D341Med (cell line): ENCODE results near the gene DGKI.

ENCODE experiments used
- DNase-seq: peaks from one replicate; pipeline ENCODE4 v3.0.0; 2012; ENCODE audit warnings: low spot score

The DGKI gene

GRCh38 chr7:137535579-137535978 is 311.2 kb downstream of the DGKI start:
- no peak for DNase-seq

- DNase-seq = no peak
Measured at GRCh38 chr7:137531671-137532070, 315.1 kb downstream of the DGKI start.

GRCh38 chr7:137527634-137528033 is 319.1 kb downstream of the DGKI start:
- DNase-seq = no peak

GRCh38 chr7:137523171-137523570 is 323.6 kb downstream of the DGKI start:
- no peak for DNase-seq

DNA sequence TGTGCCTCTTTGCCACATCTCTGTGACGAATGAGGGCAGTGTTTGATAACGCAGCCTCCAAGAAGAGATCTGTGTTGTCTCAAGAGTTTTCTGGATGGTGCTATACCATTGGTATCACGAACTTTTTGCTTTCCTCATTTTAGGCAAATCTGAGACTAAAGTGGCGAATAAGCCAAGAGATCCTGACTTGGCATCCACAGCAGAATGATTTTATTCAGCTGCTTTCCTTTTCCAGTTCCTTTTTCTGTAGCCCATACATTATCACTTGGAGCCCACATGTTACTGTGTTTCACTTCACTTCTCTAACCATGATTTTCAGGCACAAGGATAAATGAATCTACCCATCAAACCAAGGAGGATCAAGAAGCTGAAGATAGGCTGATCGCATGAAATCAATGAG is 325.3 kb downstream of the DGKI start:
- DNase-seq = no peak

DNA sequence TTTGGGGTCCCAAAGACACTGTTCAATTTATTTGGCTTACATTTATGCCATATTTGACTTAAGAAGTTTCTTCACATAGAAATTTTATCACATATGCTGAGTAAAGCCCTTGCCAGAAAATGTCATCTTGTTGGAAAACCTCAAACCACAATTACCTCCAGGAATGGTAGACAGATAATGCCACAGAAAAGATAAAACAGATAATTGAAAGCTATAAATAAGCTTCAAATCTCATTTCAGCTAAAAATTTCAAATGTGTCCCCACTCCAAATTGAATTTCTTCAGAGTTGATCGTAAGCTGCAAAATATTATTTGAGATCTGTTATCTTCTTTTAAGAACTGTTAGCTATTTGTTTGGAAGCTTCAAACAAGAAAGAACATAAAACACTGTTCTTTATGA is 326.8 kb downstream of the DGKI start:
- no peak for DNase-seq

GRCh38 chr7:137519181-137519691 is 327.5 kb downstream of the DGKI start:
- DNase-seq = no peak

DNA sequence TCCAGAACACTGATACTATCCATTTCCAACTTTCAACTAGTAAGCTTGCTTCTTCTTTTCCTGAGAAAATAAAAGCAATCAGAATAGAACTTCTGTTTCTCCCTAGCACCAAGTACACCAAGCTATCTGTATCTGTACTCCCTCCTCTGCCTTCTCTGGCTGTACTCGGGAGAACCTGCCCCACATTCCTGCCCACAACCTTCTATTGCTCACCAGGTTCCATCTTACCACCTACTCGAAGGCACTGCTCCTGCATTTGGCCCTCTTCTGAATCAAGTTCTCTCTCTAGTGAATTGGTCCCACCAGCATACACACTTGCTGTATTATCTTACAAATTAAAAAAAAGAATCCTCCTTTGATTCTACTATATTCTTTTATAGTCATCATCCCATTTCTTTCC is 333.7 kb downstream of the DGKI start:
- DNase-seq = no peak

GRCh38 chr7:137507096-137507495 is 339.7 kb downstream of the DGKI start:
- no peak for DNase-seq

GRCh38 chr7:137506031-137506430 is 340.7 kb downstream of the DGKI start:
- no peak for DNase-seq

- DNase-seq = no peak
Measured at GRCh38 chr7:137501562-137501961, 345.2 kb downstream of the DGKI start.

DNA sequence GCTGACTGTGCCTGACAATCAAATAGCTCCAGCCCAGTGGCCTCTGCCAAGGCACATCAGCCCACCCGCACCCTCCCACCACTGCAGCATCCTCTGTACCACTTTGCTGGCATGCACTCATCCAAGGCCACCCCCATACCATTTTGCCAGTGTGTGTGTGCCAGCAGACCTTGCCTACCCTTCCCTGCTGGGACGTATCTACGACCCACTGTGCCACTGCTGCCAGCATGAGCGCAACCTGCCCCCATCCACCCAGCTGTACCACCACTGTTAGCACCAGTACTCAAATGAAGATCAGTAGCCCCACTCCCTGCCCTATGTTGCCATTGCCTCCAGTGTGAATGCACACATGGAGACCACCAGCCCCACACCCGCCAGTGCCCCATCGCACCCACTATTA is 353.9 kb downstream of the DGKI start:
- DNase-seq = no peak

DNA sequence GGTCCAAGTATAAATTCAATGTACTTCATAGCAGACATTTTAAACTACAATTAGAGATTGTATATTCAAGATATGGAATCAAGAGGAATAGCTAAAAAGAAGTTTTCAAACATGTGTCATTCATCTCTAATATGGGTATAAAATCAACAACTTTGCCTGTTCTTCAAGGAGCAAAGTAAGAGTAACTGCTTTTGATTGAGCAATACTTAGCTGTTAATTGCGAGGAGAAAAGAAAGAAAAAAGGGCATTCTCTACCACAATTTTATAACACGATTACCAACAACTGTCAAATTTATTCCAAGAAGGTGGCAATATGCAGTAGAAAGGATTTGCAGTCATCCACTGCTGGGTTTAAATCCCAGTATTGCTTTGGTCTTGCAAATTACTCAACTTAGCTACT is 356.9 kb downstream of the DGKI start:
- DNase-seq = no peak

DNA sequence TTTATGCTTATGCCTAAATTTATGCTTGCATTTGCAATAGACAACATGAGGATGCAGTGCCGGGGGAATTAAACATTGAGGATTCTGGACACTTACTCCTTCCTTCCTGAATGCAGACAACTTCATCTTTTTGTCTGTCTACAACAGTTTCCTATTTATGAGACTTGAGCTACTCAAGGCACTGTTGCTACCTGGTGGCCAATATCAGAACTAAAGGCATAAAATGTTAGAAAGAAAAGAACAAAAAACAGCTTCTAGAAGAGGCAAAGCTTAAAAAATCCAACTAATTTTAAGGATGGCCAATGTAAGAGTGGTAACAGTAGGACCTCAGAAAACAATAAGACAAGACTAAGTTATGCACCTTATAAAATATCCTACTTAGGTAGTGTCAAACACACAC is 358.7 kb downstream of the DGKI start:
- DNase-seq = no peak

GRCh38 chr7:137485818-137486217 is 361.0 kb downstream of the DGKI start:
- DNase-seq = no peak

DNA sequence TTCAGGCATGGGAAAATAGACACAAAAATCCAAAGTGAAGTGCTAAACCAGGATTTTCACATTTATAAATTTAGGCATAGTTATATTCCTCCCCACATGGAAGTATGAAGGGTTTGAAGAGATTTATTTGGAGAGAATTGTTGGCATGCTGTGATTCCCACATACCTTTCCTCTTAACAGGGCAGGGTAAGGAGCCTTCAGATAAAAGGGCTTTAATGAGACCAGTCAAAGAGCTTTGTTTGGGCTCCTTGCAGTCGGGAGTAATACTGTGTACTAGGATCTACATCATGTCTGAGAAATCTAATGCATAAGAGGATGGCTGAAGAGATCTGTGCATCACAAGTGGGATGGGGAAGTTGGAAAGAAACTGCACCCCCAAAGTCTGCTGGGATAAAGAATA is 362.4 kb downstream of the DGKI start:
- no peak for DNase-seq

DNA sequence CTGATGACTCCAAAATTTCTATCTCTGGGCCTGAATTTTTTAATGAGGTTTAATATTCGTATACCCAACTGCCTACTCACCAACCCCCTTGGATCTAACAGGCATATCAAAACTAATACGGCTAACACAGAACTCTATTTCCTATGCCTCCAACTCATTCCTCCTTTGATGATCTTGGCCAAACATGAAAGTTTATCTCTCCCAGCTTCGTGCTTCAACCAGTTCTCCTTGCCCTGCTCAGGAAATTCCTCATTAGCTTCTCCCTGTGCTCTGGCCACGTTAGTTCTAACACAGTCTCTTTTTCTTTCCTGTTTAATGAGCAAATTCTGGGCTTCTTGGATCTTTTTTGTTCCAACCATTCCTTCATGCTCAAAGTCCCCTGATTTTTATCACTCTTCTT is 364.3 kb downstream of the DGKI start:
- no peak for DNase-seq

DNA sequence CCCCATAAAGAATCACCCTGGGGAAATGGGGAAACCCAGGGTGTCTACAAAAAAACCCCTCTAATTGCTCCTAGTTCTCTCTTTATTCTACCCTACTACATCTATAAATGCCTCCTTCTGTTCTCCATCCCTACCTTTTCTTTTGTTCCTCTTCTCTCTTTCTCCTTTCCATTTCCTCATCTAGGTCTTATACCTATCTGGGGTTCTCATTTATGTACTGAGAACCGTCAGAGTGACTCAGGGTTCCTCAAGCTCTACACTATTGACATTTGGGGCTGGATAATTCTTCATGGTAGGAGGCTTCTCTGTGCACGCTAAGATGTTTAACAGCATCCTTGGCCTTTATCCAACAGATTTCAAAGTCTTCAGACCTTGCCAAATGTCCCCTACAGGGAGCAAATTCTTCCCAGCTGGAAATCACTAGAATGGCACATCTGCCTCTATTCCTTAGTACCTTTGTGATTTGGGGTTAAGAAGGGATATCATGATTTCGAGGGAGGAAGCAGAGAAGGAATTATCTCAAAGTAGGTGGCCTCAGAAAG is 365.9 kb downstream of the DGKI start:
- DNase-seq = no peak

DNA sequence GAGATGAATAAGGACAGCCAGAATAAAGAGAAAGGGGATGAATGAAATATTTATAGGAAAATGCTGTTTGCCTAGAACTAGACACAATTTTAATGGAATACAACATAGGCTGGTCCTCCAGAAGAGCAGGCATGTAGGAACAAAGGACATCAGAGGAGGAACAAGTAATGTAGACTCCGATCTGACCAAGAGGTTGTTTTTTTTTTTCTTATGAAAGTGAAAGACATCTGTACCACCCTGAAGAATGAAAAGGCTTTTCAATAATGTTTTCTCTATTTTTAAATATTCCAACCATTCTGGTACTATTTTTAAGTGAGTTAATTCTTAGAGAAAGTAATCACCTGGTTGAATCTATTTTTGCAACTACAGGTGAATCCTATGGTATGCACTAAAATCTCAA is 366.4 kb downstream of the DGKI start:
- DNase-seq = no peak

DNA sequence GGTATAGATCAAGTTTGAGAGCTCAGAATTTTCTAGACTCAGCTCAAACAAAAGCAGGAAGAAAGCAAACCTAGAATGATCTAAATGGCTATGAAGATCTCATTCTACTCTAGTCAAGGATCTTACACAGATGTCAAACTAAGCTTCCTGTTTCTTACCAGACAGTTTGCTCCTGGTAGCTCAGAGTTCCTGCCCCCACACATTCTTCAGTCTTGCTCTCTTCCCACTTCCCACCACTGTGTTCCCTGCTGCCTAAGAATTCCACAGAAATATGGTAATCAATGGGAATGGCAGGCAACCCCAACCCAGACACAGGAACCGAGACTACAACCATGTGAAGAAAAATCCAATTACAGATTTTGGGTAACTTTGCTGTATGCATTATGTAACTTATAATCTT is 369.8 kb downstream of the DGKI start:
- no peak for DNase-seq

DNA sequence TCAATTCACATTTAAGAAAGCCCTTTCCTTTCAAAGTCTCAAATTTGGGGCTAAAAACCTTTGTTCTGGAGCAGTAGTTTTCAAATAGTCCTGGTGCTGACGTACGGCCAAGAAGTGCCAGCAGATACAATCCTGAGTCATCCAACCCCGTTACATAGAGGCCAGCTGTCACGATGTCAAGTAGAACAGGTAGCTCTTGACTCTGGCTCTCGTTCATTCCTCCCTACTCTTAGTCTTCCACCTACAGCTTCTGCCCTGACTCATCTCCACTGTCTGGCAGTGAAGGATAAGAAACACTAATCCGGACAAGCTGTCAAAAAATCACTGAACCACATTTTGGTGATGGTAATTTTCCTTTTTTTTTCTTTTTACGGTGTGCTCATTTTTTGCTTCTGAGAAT is 370.8 kb downstream of the DGKI start:
- no peak for DNase-seq

DNA sequence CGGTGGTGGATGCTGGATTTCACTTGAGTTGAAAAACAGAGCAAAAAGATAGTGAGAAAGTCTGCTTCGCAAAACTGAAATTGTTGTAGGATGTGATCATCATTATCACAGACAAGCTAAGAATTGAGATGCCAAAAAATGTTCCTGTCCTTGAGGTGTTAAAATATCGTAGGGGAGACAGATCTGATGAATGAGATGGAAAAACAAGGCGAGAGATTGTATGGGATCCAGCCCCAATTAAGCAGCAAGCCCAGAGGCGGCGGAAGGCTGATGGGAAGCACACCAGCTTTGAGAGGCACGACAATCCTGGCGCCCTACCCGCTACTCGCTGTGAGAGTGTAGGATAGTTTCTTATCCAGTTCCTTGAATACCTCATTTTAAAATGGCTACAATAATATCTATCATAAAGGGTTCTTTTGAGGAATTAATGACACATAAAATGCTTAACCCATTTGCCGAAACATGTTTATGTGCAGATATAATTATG is 372.2 kb downstream of the DGKI start:
- DNase-seq = no peak

GRCh38 chr7:137471128-137471527 is 375.6 kb downstream of the DGKI start:
- no peak for DNase-seq

- DNase-seq = no peak
Measured at GRCh38 chr7:137469858-137470257, 376.9 kb downstream of the DGKI start.
